GM23338 (cell line): ENCODE measurements around the gene PRDM4.

Source experiments
- CREB1 ChIP-seq: fragments of 250-450 bp; sonication (Bioruptor Pico); IDR thresholded peaks from 2 replicates; pipeline ENCODE4 v1.5.0; 2020; ENCODE audit warnings: low read depth, mild to moderate bottlenecking, moderate library complexity
- EZH2 ChIP-seq: fragments of 200-600 bp; sonication (generic); IDR thresholded peaks from one replicate; pipeline ENCODE4 v1.8.0; 2017; ENCODE audit warnings: antibody characterized with exemption, mild to moderate bottlenecking, low read depth; ENCODE audit not compliant: unreplicated experiment
- EZH2phosphoT487 ChIP-seq: fragments of 200-600 bp; sonication (generic); IDR thresholded peaks from one replicate; pipeline ENCODE4 v1.8.1; 2018; ENCODE audit warnings: antibody characterized with exemption; ENCODE audit not compliant: unreplicated experiment
- JUNB ChIP-seq: IDR thresholded peaks from one replicate; pipeline ENCODE4 v1.6.1; 2016; ENCODE audit warnings: antibody characterized with exemption; ENCODE audit not compliant: unreplicated experiment
- NANOG ChIP-seq: IDR thresholded peaks from 2 replicates; pipeline ENCODE4 v1.6.1; 2016; ENCODE audit warnings: antibody characterized with exemption, borderline replicate concordance
- POLR2AphosphoS5 ChIP-seq: IDR thresholded peaks from 2 replicates; pipeline ENCODE4 v1.6.1; 2016; ENCODE audit warnings: antibody characterized with exemption, low read depth
- ZNF114 ChIP-seq: fragments of 250-450 bp; sonication (Bioruptor Pico); IDR thresholded peaks from 2 replicates; pipeline ENCODE4 v1.5.0; 2020; ENCODE audit warnings: mild to moderate bottlenecking, moderate library complexity
- ZNF331 ChIP-seq: fragments of 250-450 bp; sonication (Bioruptor Pico); IDR thresholded peaks from 2 replicates; pipeline ENCODE4 v1.5.0; 2020; ENCODE audit warnings: low read depth, mild to moderate bottlenecking, moderate library complexity
- TF ChIP-seq, protein P1 (sequence below), 2 experiments: fragments of 200-600 bp in 1 of 2; sonication (generic) in 1 of 2; conservative IDR thresholded peaks; 2 replicates each; pipeline versions ENCODE4 v1.5.1 to v1.6.1; 2016 to 2017; ENCODE audit warnings: antibody characterized with exemption in 2 of 2, low read depth in 2 of 2, mild to moderate bottlenecking in 2 of 2, moderate library complexity in 1 of 2
- TF ChIP-seq, protein P2 (sequence below): IDR thresholded peaks from one replicate; pipeline ENCODE4 v1.6.1; 2018; ENCODE audit warnings: antibody characterized with exemption; ENCODE audit not compliant: unreplicated experiment
- TF ChIP-seq, protein P3 (sequence below): fragments of 250-450 bp; sonication (Bioruptor Pico); IDR thresholded peaks from 2 replicates; pipeline ENCODE4 v1.5.0; 2020; ENCODE audit warnings: mild to moderate bottlenecking, moderate library complexity

GRCh38 chr12:107783406-107784376, 22.8 kb upstream of the PRDM4 start:
- TF ChIP-seq EZH2 (no peak), CREB1 (CRISPR knock-in tag) (no peak), POLR2AphosphoS5 (no peak), JUNB (no peak), NANOG (no peak), ZNF331 (CRISPR knock-in tag) (no peak), EZH2phosphoT487 (no peak), ZNF114 (CRISPR knock-in tag) (no peak)
- TF ChIP-seq, protein P1, sequence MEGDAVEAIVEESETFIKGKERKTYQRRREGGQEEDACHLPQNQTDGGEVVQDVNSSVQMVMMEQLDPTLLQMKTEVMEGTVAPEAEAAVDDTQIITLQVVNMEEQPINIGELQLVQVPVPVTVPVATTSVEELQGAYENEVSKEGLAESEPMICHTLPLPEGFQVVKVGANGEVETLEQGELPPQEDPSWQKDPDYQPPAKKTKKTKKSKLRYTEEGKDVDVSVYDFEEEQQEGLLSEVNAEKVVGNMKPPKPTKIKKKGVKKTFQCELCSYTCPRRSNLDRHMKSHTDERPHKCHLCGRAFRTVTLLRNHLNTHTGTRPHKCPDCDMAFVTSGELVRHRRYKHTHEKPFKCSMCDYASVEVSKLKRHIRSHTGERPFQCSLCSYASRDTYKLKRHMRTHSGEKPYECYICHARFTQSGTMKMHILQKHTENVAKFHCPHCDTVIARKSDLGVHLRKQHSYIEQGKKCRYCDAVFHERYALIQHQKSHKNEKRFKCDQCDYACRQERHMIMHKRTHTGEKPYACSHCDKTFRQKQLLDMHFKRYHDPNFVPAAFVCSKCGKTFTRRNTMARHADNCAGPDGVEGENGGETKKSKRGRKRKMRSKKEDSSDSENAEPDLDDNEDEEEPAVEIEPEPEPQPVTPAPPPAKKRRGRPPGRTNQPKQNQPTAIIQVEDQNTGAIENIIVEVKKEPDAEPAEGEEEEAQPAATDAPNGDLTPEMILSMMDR (conservative IDR thresholded peaks at IDR 0.05; ENCODE audit: low read depth in 2 of 2) = no peak
- TF ChIP-seq, protein P2, sequence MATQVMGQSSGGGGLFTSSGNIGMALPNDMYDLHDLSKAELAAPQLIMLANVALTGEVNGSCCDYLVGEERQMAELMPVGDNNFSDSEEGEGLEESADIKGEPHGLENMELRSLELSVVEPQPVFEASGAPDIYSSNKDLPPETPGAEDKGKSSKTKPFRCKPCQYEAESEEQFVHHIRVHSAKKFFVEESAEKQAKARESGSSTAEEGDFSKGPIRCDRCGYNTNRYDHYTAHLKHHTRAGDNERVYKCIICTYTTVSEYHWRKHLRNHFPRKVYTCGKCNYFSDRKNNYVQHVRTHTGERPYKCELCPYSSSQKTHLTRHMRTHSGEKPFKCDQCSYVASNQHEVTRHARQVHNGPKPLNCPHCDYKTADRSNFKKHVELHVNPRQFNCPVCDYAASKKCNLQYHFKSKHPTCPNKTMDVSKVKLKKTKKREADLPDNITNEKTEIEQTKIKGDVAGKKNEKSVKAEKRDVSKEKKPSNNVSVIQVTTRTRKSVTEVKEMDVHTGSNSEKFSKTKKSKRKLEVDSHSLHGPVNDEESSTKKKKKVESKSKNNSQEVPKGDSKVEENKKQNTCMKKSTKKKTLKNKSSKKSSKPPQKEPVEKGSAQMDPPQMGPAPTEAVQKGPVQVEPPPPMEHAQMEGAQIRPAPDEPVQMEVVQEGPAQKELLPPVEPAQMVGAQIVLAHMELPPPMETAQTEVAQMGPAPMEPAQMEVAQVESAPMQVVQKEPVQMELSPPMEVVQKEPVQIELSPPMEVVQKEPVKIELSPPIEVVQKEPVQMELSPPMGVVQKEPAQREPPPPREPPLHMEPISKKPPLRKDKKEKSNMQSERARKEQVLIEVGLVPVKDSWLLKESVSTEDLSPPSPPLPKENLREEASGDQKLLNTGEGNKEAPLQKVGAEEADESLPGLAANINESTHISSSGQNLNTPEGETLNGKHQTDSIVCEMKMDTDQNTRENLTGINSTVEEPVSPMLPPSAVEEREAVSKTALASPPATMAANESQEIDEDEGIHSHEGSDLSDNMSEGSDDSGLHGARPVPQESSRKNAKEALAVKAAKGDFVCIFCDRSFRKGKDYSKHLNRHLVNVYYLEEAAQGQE = no peak
- TF ChIP-seq, protein P3, sequence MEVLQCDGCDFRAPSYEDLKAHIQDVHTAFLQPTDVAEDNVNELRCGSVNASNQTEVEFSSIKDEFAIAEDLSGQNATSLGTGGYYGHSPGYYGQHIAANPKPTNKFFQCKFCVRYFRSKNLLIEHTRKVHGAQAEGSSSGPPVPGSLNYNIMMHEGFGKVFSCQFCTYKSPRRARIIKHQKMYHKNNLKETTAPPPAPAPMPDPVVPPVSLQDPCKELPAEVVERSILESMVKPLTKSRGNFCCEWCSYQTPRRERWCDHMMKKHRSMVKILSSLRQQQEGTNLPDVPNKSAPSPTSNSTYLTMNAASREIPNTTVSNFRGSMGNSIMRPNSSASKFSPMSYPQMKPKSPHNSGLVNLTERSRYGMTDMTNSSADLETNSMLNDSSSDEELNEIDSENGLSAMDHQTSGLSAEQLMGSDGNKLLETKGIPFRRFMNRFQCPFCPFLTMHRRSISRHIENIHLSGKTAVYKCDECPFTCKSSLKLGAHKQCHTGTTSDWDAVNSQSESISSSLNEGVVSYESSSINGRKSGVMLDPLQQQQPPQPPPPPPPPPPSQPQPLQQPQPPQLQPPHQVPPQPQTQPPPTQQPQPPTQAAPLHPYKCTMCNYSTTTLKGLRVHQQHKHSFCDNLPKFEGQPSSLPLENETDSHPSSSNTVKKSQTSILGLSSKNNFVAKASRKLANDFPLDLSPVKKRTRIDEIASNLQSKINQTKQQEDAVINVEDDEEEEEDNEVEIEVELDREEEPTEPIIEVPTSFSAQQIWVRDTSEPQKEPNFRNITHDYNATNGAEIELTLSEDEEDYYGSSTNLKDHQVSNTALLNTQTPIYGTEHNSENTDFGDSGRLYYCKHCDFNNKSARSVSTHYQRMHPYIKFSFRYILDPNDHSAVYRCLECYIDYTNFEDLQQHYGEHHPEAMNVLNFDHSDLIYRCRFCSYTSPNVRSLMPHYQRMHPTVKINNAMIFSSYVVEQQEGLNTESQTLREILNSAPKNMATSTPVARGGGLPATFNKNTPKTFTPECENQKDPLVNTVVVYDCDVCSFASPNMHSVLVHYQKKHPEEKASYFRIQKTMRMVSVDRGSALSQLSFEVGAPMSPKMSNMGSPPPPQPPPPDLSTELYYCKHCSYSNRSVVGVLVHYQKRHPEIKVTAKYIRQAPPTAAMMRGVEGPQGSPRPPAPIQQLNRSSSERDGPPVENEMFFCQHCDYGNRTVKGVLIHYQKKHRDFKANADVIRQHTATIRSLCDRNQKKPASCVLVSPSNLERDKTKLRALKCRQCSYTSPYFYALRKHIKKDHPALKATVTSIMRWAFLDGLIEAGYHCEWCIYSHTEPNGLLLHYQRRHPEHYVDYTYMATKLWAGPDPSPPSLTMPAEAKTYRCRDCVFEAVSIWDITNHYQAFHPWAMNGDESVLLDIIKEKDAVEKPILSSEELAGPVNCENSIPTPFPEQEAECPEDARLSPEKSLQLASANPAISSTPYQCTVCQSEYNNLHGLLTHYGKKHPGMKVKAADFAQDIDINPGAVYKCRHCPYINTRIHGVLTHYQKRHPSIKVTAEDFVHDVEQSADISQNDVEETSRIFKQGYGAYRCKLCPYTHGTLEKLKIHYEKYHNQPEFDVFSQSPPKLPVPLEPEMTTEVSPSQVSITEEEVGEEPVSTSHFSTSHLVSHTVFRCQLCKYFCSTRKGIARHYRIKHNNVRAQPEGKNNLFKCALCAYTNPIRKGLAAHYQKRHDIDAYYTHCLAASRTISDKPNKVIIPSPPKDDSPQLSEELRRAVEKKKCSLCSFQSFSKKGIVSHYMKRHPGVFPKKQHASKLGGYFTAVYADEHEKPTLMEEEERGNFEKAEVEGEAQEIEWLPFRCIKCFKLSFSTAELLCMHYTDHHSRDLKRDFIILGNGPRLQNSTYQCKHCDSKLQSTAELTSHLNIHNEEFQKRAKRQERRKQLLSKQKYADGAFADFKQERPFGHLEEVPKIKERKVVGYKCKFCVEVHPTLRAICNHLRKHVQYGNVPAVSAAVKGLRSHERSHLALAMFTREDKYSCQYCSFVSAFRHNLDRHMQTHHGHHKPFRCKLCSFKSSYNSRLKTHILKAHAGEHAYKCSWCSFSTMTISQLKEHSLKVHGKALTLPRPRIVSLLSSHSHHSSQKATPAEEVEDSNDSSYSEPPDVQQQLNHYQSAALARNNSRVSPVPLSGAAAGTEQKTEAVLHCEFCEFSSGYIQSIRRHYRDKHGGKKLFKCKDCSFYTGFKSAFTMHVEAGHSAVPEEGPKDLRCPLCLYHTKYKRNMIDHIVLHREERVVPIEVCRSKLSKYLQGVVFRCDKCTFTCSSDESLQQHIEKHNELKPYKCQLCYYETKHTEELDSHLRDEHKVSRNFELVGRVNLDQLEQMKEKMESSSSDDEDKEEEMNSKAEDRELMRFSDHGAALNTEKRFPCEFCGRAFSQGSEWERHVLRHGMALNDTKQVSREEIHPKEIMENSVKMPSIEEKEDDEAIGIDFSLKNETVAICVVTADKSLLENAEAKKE (CRISPR knock-in tag) = no peak
